A673 (cell line): ENCODE results near the gene MOSMO.

Experiments
- CTCF ChIP-seq: fragments of 300-800, 200-600 bp; sonication (generic); conservative IDR thresholded peaks from 2 replicates; pipeline ENCODE4 v1.5.1; 2017; ENCODE audit warnings: low read depth, mild to moderate bottlenecking, antibody characterized with exemption, low read length, moderate library complexity, mixed read lengths
- EZH2 ChIP-seq: fragments of 200-600 bp; sonication (generic); IDR thresholded peaks from 2 replicates; pipeline ENCODE4 v1.6.1; 2017; ENCODE audit warnings: borderline replicate concordance, low read depth, mild to moderate bottlenecking, mixed read lengths, antibody characterized with exemption, low read length; ENCODE audit not compliant: poor library complexity, severe bottlenecking

- TF ChIP-seq EZH2 (no peak), CTCF (no peak)
These were observed 15.6 kb downstream of the MOSMO start for GRCh38 chr16:22023505-22023904.
